Liver (tissue), 3 donors: ENCODE results near the gene KDM4C.

ENCODE experiments used
- CTCF ChIP-seq: fragments of 150-350 bp; IDR thresholded peaks from 2 replicates; pipeline ENCODE4 v1.5.1; 2017; ENCODE audit warnings: improper control_type of control experiment, low read depth, low read length; ENCODE audit not compliant: missing input control
- GABPA ChIP-seq, 2 donors: IDR thresholded peaks in 1 of 2; conservative IDR thresholded peaks in 1 of 2; 2 replicates each; pipeline ENCODE4 v1.6.1; 2016; ENCODE audit warnings: antibody characterized with exemption in 2 of 2, mild to moderate bottlenecking in 1 of 2, moderate library complexity in 1 of 2
- HNF4A ChIP-seq, 2 donors: conservative IDR thresholded peaks; 2 replicates each; pipeline ENCODE4 v1.6.1; 2016; ENCODE audit warnings: antibody characterized with exemption in 2 of 2, mild to moderate bottlenecking in 2 of 2
- JUND ChIP-seq, 2 donors: IDR thresholded peaks; 2 replicates each; pipeline ENCODE4 v1.6.1; 2016; ENCODE audit warnings: antibody characterized with exemption in 2 of 2
- MAX ChIP-seq: IDR thresholded peaks from 2 replicates; pipeline ENCODE4 v1.6.1; 2016; ENCODE audit warnings: antibody characterized with exemption
- REST ChIP-seq: IDR thresholded peaks from 2 replicates; pipeline ENCODE4 v1.6.1; 2016; ENCODE audit warnings: antibody characterized with exemption, mild to moderate bottlenecking
- RXRA ChIP-seq, 2 donors: IDR thresholded peaks; 2 replicates each; pipeline ENCODE4 v1.6.1; 2017 to 2018; ENCODE audit warnings: antibody characterized with exemption in 2 of 2, mild to moderate bottlenecking in 1 of 2
- TAF1 ChIP-seq: conservative IDR thresholded peaks from 2 replicates; pipeline ENCODE4 v1.6.1; 2016; ENCODE audit warnings: antibody characterized with exemption, mild to moderate bottlenecking
- ZBTB33 ChIP-seq: IDR thresholded peaks from 2 replicates; pipeline ENCODE4 v1.6.1; 2016; ENCODE audit warnings: antibody characterized with exemption
- donor health status: healthy.
- donor health status: healthy.

- TF ChIP-seq CTCF (no peak), MAX (no peak), ZBTB33 (no peak), JUND (IDR thresholded peaks at IDR 0.05) (no peak), TAF1 (no peak), GABPA (IDR thresholded peaks at IDR 0.05 in 1 of 2, conservative IDR thresholded peaks at IDR 0.05 in 1 of 2) (no peak), HNF4A (conservative IDR thresholded peaks at IDR 0.05) (no peak), RXRA (IDR thresholded peaks at IDR 0.05) (no peak), REST (no peak)
Observed at GRCh38 chr9:7148243-7148765, 390.5 kb downstream of the KDM4C start.
